ENCODE data around the gene CTNND2. TPM values are rescaled to one million over a fixed set of nuclear protein-coding genes. Genes with fewer than 3 reads are reported as not detected.

CTNND2 gene
- total RNA-seq, 1 experiment from 2014 or later: 7.0 TPM

DNA sequence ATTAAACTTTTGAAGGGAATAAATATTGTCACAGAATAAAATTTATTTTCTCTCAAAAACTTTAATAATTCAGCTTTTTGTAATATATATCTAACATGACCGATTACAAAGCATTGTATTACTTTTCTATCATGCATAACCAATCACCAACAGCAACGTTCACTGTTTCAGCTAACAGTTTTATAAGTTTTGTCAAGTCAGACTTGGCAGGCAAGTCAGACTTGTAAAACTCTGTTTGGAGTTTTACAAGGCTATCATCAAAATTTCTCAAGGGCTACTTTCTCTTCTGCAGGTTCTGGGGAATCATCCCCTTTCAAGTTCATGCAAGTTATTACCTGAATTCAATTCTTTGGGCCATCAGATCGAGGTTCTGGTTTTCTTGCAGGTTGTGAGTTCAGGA lies 347.2 kb downstream of the CTNND2 start:
- peaks cover 0 to 2% (median 0%) of the 10 kb centered on the region in 3 experiments; a peak in 1 of 7 replicates for H3K36me3 Mint-ChIP-seq (ENCODE audit: insufficient read depth in 1 of 3, low read depth in 3 of 3)

More for the DNA sequence above, 347.2 kb downstream of the CTNND2 start:
- Histone ChIP-seq H3T11ph (ENCODE audit: low read length) (no peak overlapping the region), H2AFZ (ENCODE audit: low read length) (no peak overlapping the region), H3K27me3 (ENCODE audit: insufficient read depth, low read length) (no peaks in the 10 kb centered on the region), H3K4me2 (ENCODE audit: insufficient read depth, insufficient read length, low read length) (no peak overlapping the region), H3K9me3 (ENCODE audit: control insufficient read depth, low read depth, low read length) (no peaks in the 10 kb centered on the region), H3K14ac (ENCODE audit: insufficient read depth, low read length) (no peak overlapping the region), H2AK5ac (ENCODE audit: insufficient read length, low read length) (no peak overlapping the region), H3K4me1 (ENCODE audit: insufficient read depth, low read length) (no peaks in the 10 kb centered on the region), H4K5ac (ENCODE audit: insufficient read length, low read depth, low read length) (no peak overlapping the region), H2BK120ac (ENCODE audit: low read depth, low read length, poor library complexity, severe bottlenecking) (no peak overlapping the region), H2BK20ac (ENCODE audit: low read depth, low read length, poor library complexity, severe bottlenecking) (no peak overlapping the region), H2BK5ac (ENCODE audit: insufficient read length, low read length) (no peak overlapping the region), H3K79me1 (ENCODE audit: insufficient read depth, low read depth, low read length, poor library complexity, severe bottlenecking) (no peaks in the 10 kb centered on the region), H3K56ac (ENCODE audit: insufficient read length, low read depth, low read length) (no peak overlapping the region), H3K23me2 (ENCODE audit: insufficient read length, low read depth, low read length, poor library complexity, severe bottlenecking) (no peaks in the 10 kb centered on the region), H2BK12ac (ENCODE audit: insufficient read length, low read depth, low read length) (no peak overlapping the region), H3K79me2 (ENCODE audit: insufficient read depth, low read length) (no peaks in the 10 kb centered on the region), H3K18ac (ENCODE audit: insufficient read length, low read depth, low read length) (no peak overlapping the region), H3K23ac (ENCODE audit: insufficient read length, low read depth, low read length) (no peak overlapping the region), H4K20me1 (ENCODE audit: control insufficient read depth, insufficient read depth, insufficient read length) (no peaks in the 10 kb centered on the region), H3K27ac (ENCODE audit: insufficient read length, low read depth, low read length) (no peak overlapping the region), H3K4ac (ENCODE audit: low read depth, low read length) (no peak overlapping the region), H4K91ac (ENCODE audit: insufficient read length, low read depth, low read length) (no peak overlapping the region), H2BK15ac (ENCODE audit: low read depth, low read length) (no peak overlapping the region), H3K9ac (ENCODE audit: extremely low read depth, insufficient read length, low read length) (no peak overlapping the region), H4K8ac (replicated peaks; ENCODE audit: insufficient read length, low read depth, low read length) (no peak overlapping the region)
- Mint-ChIP-seq H3K4me1 (peaks cover 0 to under 1% of the 10 kb centered on the region in 2 experiments; a peak in 1 of 4 replicates), H3K9me3 (no peaks in the 10 kb centered on the region), H3K4me3 (no peak overlapping the region), H3K27ac (peak overlapping the region in 1 of 3 experiments; percentile 36; a peak in 2 of 7 replicates), H3K27me3 (ENCODE audit: low read depth) (no peaks in the 10 kb centered on the region)
- no peak for DNase-seq
- TF ChIP-seq, protein P1, sequence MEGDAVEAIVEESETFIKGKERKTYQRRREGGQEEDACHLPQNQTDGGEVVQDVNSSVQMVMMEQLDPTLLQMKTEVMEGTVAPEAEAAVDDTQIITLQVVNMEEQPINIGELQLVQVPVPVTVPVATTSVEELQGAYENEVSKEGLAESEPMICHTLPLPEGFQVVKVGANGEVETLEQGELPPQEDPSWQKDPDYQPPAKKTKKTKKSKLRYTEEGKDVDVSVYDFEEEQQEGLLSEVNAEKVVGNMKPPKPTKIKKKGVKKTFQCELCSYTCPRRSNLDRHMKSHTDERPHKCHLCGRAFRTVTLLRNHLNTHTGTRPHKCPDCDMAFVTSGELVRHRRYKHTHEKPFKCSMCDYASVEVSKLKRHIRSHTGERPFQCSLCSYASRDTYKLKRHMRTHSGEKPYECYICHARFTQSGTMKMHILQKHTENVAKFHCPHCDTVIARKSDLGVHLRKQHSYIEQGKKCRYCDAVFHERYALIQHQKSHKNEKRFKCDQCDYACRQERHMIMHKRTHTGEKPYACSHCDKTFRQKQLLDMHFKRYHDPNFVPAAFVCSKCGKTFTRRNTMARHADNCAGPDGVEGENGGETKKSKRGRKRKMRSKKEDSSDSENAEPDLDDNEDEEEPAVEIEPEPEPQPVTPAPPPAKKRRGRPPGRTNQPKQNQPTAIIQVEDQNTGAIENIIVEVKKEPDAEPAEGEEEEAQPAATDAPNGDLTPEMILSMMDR (conservative IDR thresholded peaks at IDR 0.05): no peak
- no CpG with 5 or more reads among the region's 3 CpGs for WGBS (ENCODE audit: extremely low coverage, insufficient read length, low lambda C conversion rate)
